A549 (cell line): ENCODE data around the gene DTNB. TPM values are rescaled to one million over a fixed set of nuclear protein-coding genes. Genes with fewer than 3 reads are reported as not detected.

Experiments
- ATAC-seq, 2 experiments: fragments of 200-7000 bp in 1 of 2; fragments of >200 bp in 1 of 2; cut with Nextera tagmentation in 1 of 2; cut with Tn5 transposase in 1 of 2; 3 replicates each; pipeline versions ENCODE4 v1.8.0 to v1.9.1; 2018 to 2020; ENCODE audit warnings: mild to moderate bottlenecking in 1 of 2, moderate library complexity in 1 of 2
- CTCF ChIA-PET: fragments of 300-600 bp; sonication (Branson Sonifier 250); formaldehyde crosslinking; extraction: SDS; loops from one replicate; lab custom pipeline; 2021; ENCODE audit warnings: antibody characterized with exemption, inconsistent platforms; lab: Yijun Ruan, JAX
- POLR2A ChIA-PET: fragments of 350-600 bp; formaldehyde crosslinking; extraction: SDS; loops from one replicate; lab custom pipeline; 2021; ENCODE audit warnings: antibody characterized with exemption, inconsistent platforms; lab: Yijun Ruan, JAX
- DNase-seq, 2 experiments: peaks; one replicate each; pipeline versions ENCODE4 v3.0.0 to v3.0.0-alpha.2; 2011 to 2016; ENCODE audit warnings: low read depth in 1 of 2, low spot score in 1 of 2
- FAIRE-seq: peaks from 2 replicates; lab custom pipeline; 2011; peaks lifted over from hg19 to GRCh38; lab: Jason Lieb, UNC
- H3K27ac ChIP-seq, 2 experiments: fragments of >200 bp; sonication (Bioruptor Twin); formaldehyde crosslinking; 3 replicates each; pipeline ENCODE4 v1.5.1; 2016 to 2017
- H3K4me1 ChIP-seq: fragments of >200 bp; sonication (Bioruptor Twin); formaldehyde crosslinking; 3 replicates; pipeline ENCODE4 v1.6.1; 2016
- H3K4me2 ChIP-seq: fragments of >200 bp; sonication (Bioruptor Twin); formaldehyde crosslinking; 3 replicates; pipeline ENCODE4 v1.6.1; 2016
- H3K4me3 ChIP-seq: fragments of >200 bp; sonication (Bioruptor Twin); formaldehyde crosslinking; 3 replicates; pipeline ENCODE4 v1.5.1; 2016
- H3K9me3 ChIP-seq: fragments of >200 bp; sonication (Bioruptor Twin); formaldehyde crosslinking; 3 replicates; pipeline ENCODE4 v1.6.1; 2016
- CHD4 ChIP-seq: fragments of 200-600 bp; sonication (generic); IDR thresholded peaks from 2 replicates; pipeline ENCODE4 v1.6.1; 2016; ENCODE audit warnings: antibody characterized with exemption, mild to moderate bottlenecking, borderline replicate concordance
- EHMT2 ChIP-seq: fragments of 200-600 bp; sonication (generic); IDR thresholded peaks from 2 replicates; pipeline ENCODE4 v1.6.1; 2016; ENCODE audit warnings: antibody characterized with exemption, low read depth, mild to moderate bottlenecking, moderate library complexity
- EP300 ChIP-seq, 2 experiments: fragments of >200 bp; sonication (Bioruptor Twin); formaldehyde crosslinking; IDR thresholded peaks; 2 replicates in 1 of 2; 3 replicates in 1 of 2; pipeline ENCODE4 v1.6.1; 2016 to 2017
- FOSB ChIP-seq: fragments of 250-450 bp; sonication (Bioruptor Pico); IDR thresholded peaks from 2 replicates; pipeline ENCODE4 v1.5.0; 2020; ENCODE audit warnings: mild to moderate bottlenecking, moderate library complexity
- FOSL2 ChIP-seq, 2 experiments: fragments of 450-650 bp in 1 of 2; fragments of >200 bp in 1 of 2; sonication (Bioruptor Twin) in 1 of 2; formaldehyde crosslinking; IDR thresholded peaks; 2 replicates each; pipeline versions ENCODE4 v1.5.0 to v1.6.1; 2016 to 2020; ENCODE audit warnings: mild to moderate bottlenecking in 1 of 2, moderate library complexity in 1 of 2
- HOXB5 ChIP-seq: fragments of 250-450 bp; sonication (Bioruptor Pico); IDR thresholded peaks from 2 replicates; pipeline ENCODE4 v1.5.0; 2020; ENCODE audit warnings: mild to moderate bottlenecking, moderate library complexity
- JUN ChIP-seq, 2 experiments: fragments of >200 bp; sonication (Bioruptor Twin); formaldehyde crosslinking; IDR thresholded peaks; 2 replicates in 1 of 2; 3 replicates in 1 of 2; pipeline ENCODE4 v1.6.1; 2016 to 2017
- MAZ ChIP-seq: fragments of 150-350 bp; IDR thresholded peaks from 2 replicates; pipeline ENCODE4 v1.6.1; 2014; ENCODE audit warnings: antibody characterized with exemption, low read depth, low read length, borderline replicate concordance
- PHF8 ChIP-seq: fragments of 200-600 bp; sonication (generic); IDR thresholded peaks from 2 replicates; pipeline ENCODE4 v1.6.1; 2016; ENCODE audit warnings: low read depth, mild to moderate bottlenecking, antibody characterized with exemption, moderate library complexity, borderline replicate concordance
- RAD21 ChIP-seq, 2 experiments: fragments of >200 bp in 1 of 2; sonication (Bioruptor Twin) in 1 of 2; formaldehyde crosslinking in 1 of 2; IDR thresholded peaks in 1 of 2; conservative IDR thresholded peaks in 1 of 2; 2 replicates in 1 of 2; 3 replicates in 1 of 2; pipeline ENCODE4 v1.6.1; 2012 to 2018; ENCODE audit warnings: inconsistent platforms in 1 of 2
- RFX5 ChIP-seq: fragments of 450-650 bp; IDR thresholded peaks from 2 replicates; pipeline ENCODE4 v1.7.1; 2014; ENCODE audit warnings: antibody characterized with exemption, mild to moderate bottlenecking, moderate library complexity
- RNF2 ChIP-seq: fragments of 200-600 bp; sonication (generic); IDR thresholded peaks from 2 replicates; pipeline ENCODE4 v1.6.1; 2016; ENCODE audit warnings: low read depth, mild to moderate bottlenecking, antibody characterized with exemption, moderate library complexity, borderline replicate concordance
- SMC3 ChIP-seq: fragments of >200 bp; sonication (Bioruptor Twin); formaldehyde crosslinking; IDR thresholded peaks from 3 replicates; pipeline ENCODE4 v1.6.1; 2018; ENCODE audit warnings: inconsistent platforms
- TP53 ChIP-seq: fragments of 250-450 bp; sonication (Bioruptor Pico); IDR thresholded peaks from 2 replicates; pipeline ENCODE4 v1.5.0; 2021; ENCODE audit warnings: mild to moderate bottlenecking, moderate library complexity
- ZFP36 ChIP-seq: fragments of 450-650 bp; IDR thresholded peaks from 2 replicates; pipeline ENCODE4 v1.6.1; 2014; ENCODE audit warnings: borderline replicate concordance; ENCODE audit not compliant: partially characterized antibody
- ZNF302 ChIP-seq: fragments of 250-450 bp; sonication (Bioruptor Pico); IDR thresholded peaks from 2 replicates; pipeline ENCODE4 v1.9.0; 2021; ENCODE audit warnings: inconsistent platforms, mild to moderate bottlenecking, moderate library complexity
- WGBS: methylation state at CpG from one replicate; pipeline ENCODE4 v1.1.6; 2017; ENCODE audit errors: missing lambda C conversion rate; 5-methylcytosine and 5-hydroxymethylcytosine counted together
- polyA plus RNA-seq, 4 experiments: library from polyadenylated mRNA; depleted of rRNA in 3 of 4; stranded (reverse); fragments of >200 nt; fragmentation: RNase III in 1 of 4; extraction: RNeasy Plus Mini Kit Qiagen cat#74134 plus additional on column Dnase treatment in 1 of 4; gene quantifications; 2 replicates in 3 of 4; 3 replicates in 1 of 4; pipeline ENCODE4 v1.2.3, GENCODE V29; 2011 to 2017
- TF ChIP-seq, protein P1 (sequence below): IDR thresholded peaks from 2 replicates; pipeline ENCODE4 v1.6.1; 2012
- TF ChIP-seq, protein P2 (sequence below): fragments of 250-450 bp; sonication (Bioruptor Pico); IDR thresholded peaks from 2 replicates; pipeline ENCODE4 v1.5.0; 2021; ENCODE audit warnings: mild to moderate bottlenecking, moderate library complexity, borderline replicate concordance
- TF ChIP-seq, protein P3 (sequence below): IDR thresholded peaks from 2 replicates; pipeline ENCODE4 v1.6.1; 2012; ENCODE audit warnings: low read depth, borderline replicate concordance
- TF ChIP-seq, protein P4 (sequence below): fragments of >200 bp; sonication (Bioruptor Twin); formaldehyde crosslinking; IDR thresholded peaks from 3 replicates; pipeline ENCODE4 v1.6.1; 2016
- TF ChIP-seq, protein P5 (sequence below): fragments of >200 bp; sonication (Bioruptor Twin); formaldehyde crosslinking; IDR thresholded peaks from 2 replicates; pipeline ENCODE4 v1.6.1; 2016

The DTNB gene
- polyA plus RNA-seq, 2 of the 4 experiments (the other 2 are of a cell fraction) = 11.2 to 32.6 TPM

DNA sequence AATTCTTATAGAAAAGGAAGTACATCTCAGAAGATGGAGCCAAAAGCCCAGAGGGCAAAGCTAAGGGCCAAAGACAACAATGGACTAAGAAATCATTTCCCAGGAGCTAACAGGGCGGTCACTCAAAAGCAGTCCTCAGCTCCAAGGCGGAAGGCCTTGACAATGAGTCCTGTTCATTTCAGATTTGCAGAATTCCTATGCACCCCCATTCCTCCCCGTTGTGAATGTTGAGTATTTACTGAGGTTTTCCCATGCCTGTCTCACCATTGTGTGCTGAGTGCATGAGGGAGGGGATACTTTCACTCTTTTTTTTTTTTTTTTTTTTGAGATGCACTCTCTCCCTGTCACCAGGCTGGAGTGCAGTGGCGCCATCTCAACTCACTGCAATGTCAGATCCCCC lies 18.8 kb upstream of the DTNB start:
- Histone ChIP-seq H3K4me2 (no peak overlapping the region), H3K4me1 (0 out of 3 replicates have a peak, but pooled peaks cover 4% of the 10 kb centered on the region), H3K27ac (no peak overlapping the region), H3K4me3 (no peak overlapping the region), H3K9me3 (no peaks in the 10 kb centered on the region)
- CTCF ChIA-PET = interaction anchor here (0.7 to 8.0 kb wide), 7 partner anchors 8 to 777 kb away, joined by 3 to 80 read pairs (median 4); no protein-coding TSS in a partner anchor
- TF ChIP-seq FOSL2 (IDR thresholded peaks at IDR 0.05) (no peak), FOSL2 (CRISPR knock-in tag; IDR thresholded peaks at IDR 0.05) (no peak), PHF8 (no peak), ZNF302 (no peak), CHD4 (no peak), FOSB (no peak), ZFP36 (no peak), SMC3 (no peak), EHMT2 (no peak), HOXB5 (CRISPR knock-in tag) (no peak)
- TF ChIP-seq, protein P1, sequence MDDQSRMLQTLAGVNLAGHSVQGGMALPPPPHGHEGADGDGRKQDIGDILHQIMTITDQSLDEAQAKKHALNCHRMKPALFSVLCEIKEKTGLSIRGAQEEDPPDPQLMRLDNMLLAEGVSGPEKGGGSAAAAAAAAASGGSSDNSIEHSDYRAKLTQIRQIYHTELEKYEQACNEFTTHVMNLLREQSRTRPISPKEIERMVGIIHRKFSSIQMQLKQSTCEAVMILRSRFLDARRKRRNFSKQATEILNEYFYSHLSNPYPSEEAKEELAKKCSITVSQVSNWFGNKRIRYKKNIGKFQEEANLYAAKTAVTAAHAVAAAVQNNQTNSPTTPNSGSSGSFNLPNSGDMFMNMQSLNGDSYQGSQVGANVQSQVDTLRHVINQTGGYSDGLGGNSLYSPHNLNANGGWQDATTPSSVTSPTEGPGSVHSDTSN = no peak
- TF ChIP-seq, protein P2, sequence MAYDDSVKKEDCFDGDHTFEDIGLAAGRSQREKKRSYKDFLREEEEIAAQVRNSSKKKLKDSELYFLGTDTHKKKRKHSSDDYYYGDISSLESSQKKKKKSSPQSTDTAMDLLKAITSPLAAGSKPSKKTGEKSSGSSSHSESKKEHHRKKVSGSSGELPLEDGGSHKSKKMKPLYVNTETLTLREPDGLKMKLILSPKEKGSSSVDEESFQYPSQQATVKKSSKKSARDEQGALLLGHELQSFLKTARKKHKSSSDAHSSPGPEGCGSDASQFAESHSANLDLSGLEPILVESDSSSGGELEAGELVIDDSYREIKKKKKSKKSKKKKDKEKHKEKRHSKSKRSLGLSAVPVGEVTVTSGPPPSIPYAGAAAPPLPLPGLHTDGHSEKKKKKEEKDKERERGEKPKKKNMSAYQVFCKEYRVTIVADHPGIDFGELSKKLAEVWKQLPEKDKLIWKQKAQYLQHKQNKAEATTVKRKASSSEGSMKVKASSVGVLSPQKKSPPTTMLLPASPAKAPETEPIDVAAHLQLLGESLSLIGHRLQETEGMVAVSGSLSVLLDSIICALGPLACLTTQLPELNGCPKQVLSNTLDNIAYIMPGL (CRISPR knock-in tag) = no peak
- TF ChIP-seq, protein P3, sequence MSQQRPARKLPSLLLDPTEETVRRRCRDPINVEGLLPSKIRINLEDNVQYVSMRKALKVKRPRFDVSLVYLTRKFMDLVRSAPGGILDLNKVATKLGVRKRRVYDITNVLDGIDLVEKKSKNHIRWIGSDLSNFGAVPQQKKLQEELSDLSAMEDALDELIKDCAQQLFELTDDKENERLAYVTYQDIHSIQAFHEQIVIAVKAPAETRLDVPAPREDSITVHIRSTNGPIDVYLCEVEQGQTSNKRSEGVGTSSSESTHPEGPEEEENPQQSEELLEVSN = no peak
- FAIRE-seq (no peak), ATAC-seq (peak in 1 of 2 experiments; percentile 33; a peak in 2 of 6 replicates), DNase-seq (no peak)
- 67% methylated on average over 4 of the region's 4 CpGs for WGBS
- POLR2A ChIA-PET = no interaction called here

DNA sequence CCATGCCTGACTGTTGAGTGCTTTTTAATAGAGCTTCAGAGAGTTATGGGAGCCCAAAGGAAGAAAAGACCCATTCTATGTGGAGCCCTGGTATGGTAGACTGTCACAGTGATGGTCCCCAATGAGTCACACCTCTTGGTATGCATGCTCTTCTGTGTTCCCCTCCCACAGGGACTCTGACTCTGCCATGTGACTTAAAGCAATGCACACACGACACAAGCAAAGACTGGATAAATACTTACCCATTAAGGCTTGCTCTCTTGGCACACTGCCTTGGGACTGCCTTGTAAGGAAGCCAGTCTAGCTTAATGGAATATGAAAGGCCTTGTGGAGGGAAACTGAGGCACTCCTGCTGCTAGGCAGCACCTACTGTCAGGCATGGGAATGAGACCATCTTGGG lies 16.7 kb upstream of the DTNB start:
- CTCF ChIA-PET = interaction anchor here (0.7 to 8.0 kb wide), 6 partner anchors 9 to 83 kb away, joined by 3 to 80 read pairs (median 5); no protein-coding TSS in a partner anchor
- WGBS = 0% methylated on average over 1 of the region's 1 CpG
- H3K4me1 ChIP-seq = 0 out of 3 replicates have a peak, but pooled peaks cover 4% of the 10 kb centered on the region
- DNase-seq (peak in 1 of 2 experiments; percentile 33), FAIRE-seq (no peak), ATAC-seq (peak; percentile 33 to 39; a peak in 3 of 6 replicates)
- no peaks in the 10 kb centered on the region for H3K9me3 ChIP-seq
- POLR2A ChIA-PET = no interaction called here
- H3K4me2 ChIP-seq = 0 out of 3 replicates have a peak overlapping the region, but pooled peaks have one; percentile 10
- no peak for TF ChIP-seq RAD21 (conservative IDR thresholded peaks at IDR 0.05 in 1 of 2, IDR thresholded peaks at IDR 0.05 in 1 of 2)
- TF ChIP-seq FOSL2 (IDR thresholded peaks at IDR 0.05) = no peak
- TF ChIP-seq FOSL2 (CRISPR knock-in tag; IDR thresholded peaks at IDR 0.05) = peak; percentile 10; the same call in 1 of the 2 replicates
- TF ChIP-seq, protein P1 = no peak
- H3K27ac ChIP-seq = no peak overlapping the region
- no peak overlapping the region for H3K4me3 ChIP-seq

DNA sequence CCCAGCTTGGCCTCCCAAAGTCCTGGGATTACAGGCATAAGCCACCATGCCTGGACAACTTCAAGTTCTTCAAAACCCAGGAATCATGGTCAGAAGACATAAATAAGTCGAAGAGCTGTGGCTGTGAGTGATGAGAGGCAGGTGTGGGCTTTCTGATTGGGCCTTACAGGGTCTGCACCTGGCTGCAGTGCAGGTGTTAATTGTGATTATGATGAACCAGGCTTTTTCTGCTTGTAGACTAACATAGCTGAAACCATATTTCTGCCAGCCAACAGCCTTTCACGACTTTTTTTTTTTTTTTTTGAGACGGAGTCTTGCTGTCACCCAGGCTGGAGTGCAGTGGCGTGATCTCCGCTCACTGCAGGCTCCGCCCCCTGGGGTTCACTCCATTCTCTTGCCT lies 14.9 kb upstream of the DTNB start:
- POLR2A ChIA-PET = no interaction called here
- 78% methylated on average over 6 of the region's 6 CpGs for WGBS
- FAIRE-seq (no peak), ATAC-seq (no peak), DNase-seq (no peak)
- Histone ChIP-seq H3K4me1 (0 out of 3 replicates have a peak, but pooled peaks cover 4% of the 10 kb centered on the region), H3K4me3 (no peak overlapping the region), H3K27ac (no peak overlapping the region), H3K4me2 (no peak overlapping the region), H3K9me3 (no peaks in the 10 kb centered on the region)
- TF ChIP-seq, protein P4, sequence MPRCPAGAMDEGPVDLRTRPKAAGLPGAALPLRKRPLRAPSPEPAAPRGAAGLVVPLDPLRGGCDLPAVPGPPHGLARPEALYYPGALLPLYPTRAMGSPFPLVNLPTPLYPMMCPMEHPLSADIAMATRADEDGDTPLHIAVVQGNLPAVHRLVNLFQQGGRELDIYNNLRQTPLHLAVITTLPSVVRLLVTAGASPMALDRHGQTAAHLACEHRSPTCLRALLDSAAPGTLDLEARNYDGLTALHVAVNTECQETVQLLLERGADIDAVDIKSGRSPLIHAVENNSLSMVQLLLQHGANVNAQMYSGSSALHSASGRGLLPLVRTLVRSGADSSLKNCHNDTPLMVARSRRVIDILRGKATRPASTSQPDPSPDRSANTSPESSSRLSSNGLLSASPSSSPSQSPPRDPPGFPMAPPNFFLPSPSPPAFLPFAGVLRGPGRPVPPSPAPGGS = no peak
- TF ChIP-seq RFX5 (no peak), JUN (IDR thresholded peaks at IDR 0.05) (no peak), MAZ (no peak), EP300 (IDR thresholded peaks at IDR 0.05) (no peak), TP53 (CRISPR knock-in tag) (no peak), RNF2 (no peak)
- TF ChIP-seq, protein P5, sequence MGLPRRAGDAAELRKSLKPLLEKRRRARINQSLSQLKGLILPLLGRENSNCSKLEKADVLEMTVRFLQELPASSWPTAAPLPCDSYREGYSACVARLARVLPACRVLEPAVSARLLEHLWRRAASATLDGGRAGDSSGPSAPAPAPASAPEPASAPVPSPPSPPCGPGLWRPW = no peak
- TF ChIP-seq, protein P2 (CRISPR knock-in tag) = no peak
- TF ChIP-seq, protein P3 = no peak
- CTCF ChIA-PET = interaction anchor here (0.6 to 8.0 kb wide), 4 partner anchors 12 to 458 kb away, joined by 3 to 80 read pairs (median 3); no protein-coding TSS in a partner anchor
